NCI-H748 (cell line): ENCODE measurements around the gene CYTH3.
"Not testable (repeated sequence)": the region's sequence is repeated elsewhere in the genome, so short reads cannot be mapped to it uniquely, and the experiment has no call there.

Experiments
- DNase-seq: peaks from one replicate; lab custom pipeline; 2025; ENCODE audit not compliant: unreplicated experiment; lab: John Stamatoyannopoulos, UW

CYTH3 gene

GRCh38 chr7:6200971-6201370, 71.5 kb downstream of the CYTH3 start:
- no peak for DNase-seq

GRCh38 chr7:6198689-6199595, 73.5 kb downstream of the CYTH3 start:
- no peak for DNase-seq

- DNase-seq, result no peak
Measured at GRCh38 chr7:6197801-6198551, 74.4 kb downstream of the CYTH3 start.

- no peak for DNase-seq
Measured at GRCh38 chr7:6193709-6194108, 78.7 kb downstream of the CYTH3 start.

- not testable (repeated sequence) for DNase-seq
Measured at GRCh38 chr7:6190563-6190962, 81.9 kb downstream of the CYTH3 start.

- no peak for DNase-seq
Measured at GRCh38 chr7:6188389-6188788, 84.0 kb downstream of the CYTH3 start.

GRCh38 chr7:6186577-6186976, 85.8 kb downstream of the CYTH3 start:
- no peak for DNase-seq

GRCh38 chr7:6182993-6183392, 89.4 kb downstream of the CYTH3 start:
- DNase-seq, result no peak

GRCh38 chr7:6181136-6181535, 91.3 kb downstream of the CYTH3 start:
- no peak for DNase-seq

GRCh38 chr7:6180344-6180725, 92.1 kb downstream of the CYTH3 start:
- no peak for DNase-seq

- DNase-seq, result no peak
Measured at GRCh38 chr7:6179620-6180343, 92.6 kb downstream of the CYTH3 start.

- no peak for DNase-seq
Measured at GRCh38 chr7:6178298-6179029, 94.0 kb downstream of the CYTH3 start.

GRCh38 chr7:6175645-6176044, 96.8 kb downstream of the CYTH3 start:
- DNase-seq, result no peak

- DNase-seq, result no peak
Measured at GRCh38 chr7:6172910-6173295, 99.5 kb downstream of the CYTH3 start.

GRCh38 chr7:6172224-6172909, 100.1 kb downstream of the CYTH3 start:
- DNase-seq, result no peak

- DNase-seq, result no peak
Measured at GRCh38 chr7:6171532-6172223, 100.7 kb downstream of the CYTH3 start.

- no peak for DNase-seq
Measured at GRCh38 chr7:6170571-6171531, 101.6 kb downstream of the CYTH3 start.

GRCh38 chr7:6169805-6170520, 102.5 kb downstream of the CYTH3 start:
- no peak for DNase-seq
